GM06990 (cell line): ENCODE measurements around the gene ZNF580.

Experiments
- DNase-seq: peaks from one replicate; pipeline ENCODE4 v3.0.0-alpha.2; 2011; ENCODE audit not compliant: insufficient read length; ENCODE audit errors: extremely low read depth
- H3K27me3 ChIP-seq: replicated peaks from 2 replicates; pipeline ENCODE4 v1.6.0; 2011; ENCODE audit warnings: low read length; ENCODE audit not compliant: control insufficient read depth, insufficient read depth
- H3K36me3 ChIP-seq: 2 replicates; pipeline ENCODE4 v1.5.1; 2011; ENCODE audit warnings: low read length; ENCODE audit not compliant: control insufficient read depth, insufficient read depth
- H3K4me3 ChIP-seq: replicated peaks from 2 replicates; pipeline ENCODE4 v1.5.1; 2011; ENCODE audit warnings: low read depth, mild to moderate bottlenecking, control low read depth, low read length
- CTCF ChIP-seq: IDR thresholded peaks from 2 replicates; pipeline ENCODE4 v1.5.1; 2011; ENCODE audit warnings: low read length, control low read depth, mild to moderate bottlenecking, inconsistent platforms; ENCODE audit not compliant: insufficient read depth, poor library complexity, severe bottlenecking

The ZNF580 gene

GRCh38 chr19:55632463-55632834 lies 8.4 kb upstream of the ZNF580 start:
- no peak overlapping the region for H3K4me3 ChIP-seq
- DNase-seq: no peak
- no peaks in the 10 kb centered on the region; the same call in 1 of the 2 replicates for H3K36me3 ChIP-seq
- peak; percentile 73 for TF ChIP-seq CTCF
- H3K27me3 ChIP-seq: no peaks in the 10 kb centered on the region

- no peaks in the 10 kb centered on the region for H3K27me3 ChIP-seq
- DNase-seq: no peak
- no peak for TF ChIP-seq CTCF
- peak overlapping the region; percentile 99; the same call in 1 of the 2 replicates for H3K4me3 ChIP-seq
- no peaks in the 10 kb centered on the region; the same call in 1 of the 2 replicates for H3K36me3 ChIP-seq
Observed at GRCh38 chr19:55633861-55634260, 6.9 kb upstream of the ZNF580 start.

- TF ChIP-seq CTCF: no peak
- Histone ChIP-seq H3K4me3 (peak overlapping the region; percentile 99), H3K36me3 (no peaks in the 10 kb centered on the region; the same call in 1 of the 2 replicates), H3K27me3 (no peaks in the 10 kb centered on the region)
- no peak for DNase-seq
Observed at GRCh38 chr19:55635334-55635717, 5.5 kb upstream of the ZNF580 start.

- no peak for TF ChIP-seq CTCF
- Histone ChIP-seq H3K4me3 (peak overlapping the region; percentile 99), H3K27me3 (no peaks in the 10 kb centered on the region), H3K36me3 (no peaks in the 10 kb centered on the region; the same call in 1 of the 2 replicates)
- DNase-seq: no peak
Observed at GRCh38 chr19:55635856-55636440, 4.9 kb upstream of the ZNF580 start.

DNA sequence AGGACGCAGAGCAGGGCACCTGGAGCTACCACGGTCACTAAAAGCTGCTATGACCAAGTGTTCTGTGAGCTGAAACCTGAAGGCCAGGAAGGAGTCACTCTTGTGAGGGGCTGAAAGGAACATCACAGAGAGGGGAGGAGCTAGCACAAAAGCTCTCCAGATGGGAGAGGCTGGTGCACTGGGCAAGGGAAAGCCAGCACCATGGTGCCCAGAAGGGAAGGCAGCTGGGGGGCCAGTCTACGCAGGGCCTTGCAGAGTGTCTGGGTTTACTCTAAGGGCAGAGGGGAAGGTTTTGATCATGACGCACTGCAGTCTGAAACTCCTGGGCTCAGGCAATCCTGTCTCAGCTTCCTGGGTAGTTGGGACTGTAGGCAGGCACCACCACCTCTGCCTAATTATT lies 4.1 kb upstream of the ZNF580 start:
- no peak for TF ChIP-seq CTCF
- Histone ChIP-seq H3K27me3 (no peaks in the 10 kb centered on the region), H3K36me3 (no peaks in the 10 kb centered on the region; the same call in 1 of the 2 replicates), H3K4me3 (peak overlapping the region; percentile 99)
- no peak for DNase-seq

- Histone ChIP-seq H3K36me3 (no peaks in the 10 kb centered on the region; the same call in 1 of the 2 replicates), H3K4me3 (no peak overlapping the region), H3K27me3 (no peaks in the 10 kb centered on the region)
- no peak for TF ChIP-seq CTCF
- DNase-seq: no peak
Observed at GRCh38 chr19:55637534-55637933, 3.3 kb upstream of the ZNF580 start.
